H9 (cell line): ENCODE results near the gene MTSS2. TPM values are rescaled to one million over a fixed set of nuclear protein-coding genes. Genes with fewer than 3 reads are reported as not detected.
A peak's percentile ranks its signal among the peaks of the same experiment; 100 is the strongest.

ENCODE experiments used
- DNase-seq: peaks from one replicate; pipeline ENCODE4 v3.0.0-alpha.2; 2017
- H2AFZ ChIP-seq: one replicate; pipeline ENCODE4 v1.6.1; 2013; ENCODE audit warnings: mild to moderate bottlenecking, low read length, control low read depth, moderate library complexity
- H2AK5ac ChIP-seq: 2 replicates; pipeline ENCODE4 v1.6.1; 2013; ENCODE audit warnings: low read length, control low read depth, mixed read lengths; ENCODE audit not compliant: insufficient read length
- H2BK120ac ChIP-seq: one replicate; pipeline ENCODE4 v1.6.1; 2013; ENCODE audit warnings: low read depth, mild to moderate bottlenecking, low read length, control low read depth, inconsistent platforms; ENCODE audit not compliant: poor library complexity, severe bottlenecking
- H2BK12ac ChIP-seq: 2 replicates; pipeline ENCODE4 v1.6.1; 2013; ENCODE audit warnings: low read length, control low read depth, mixed read lengths, low read depth; ENCODE audit not compliant: insufficient read length
- H2BK15ac ChIP-seq: 2 replicates; pipeline ENCODE4 v1.6.1; 2013; ENCODE audit warnings: low read depth, low read length, control low read depth
- H2BK20ac ChIP-seq: one replicate; pipeline ENCODE4 v1.6.1; 2013; ENCODE audit warnings: low read depth, mild to moderate bottlenecking, low read length, control low read depth, inconsistent platforms; ENCODE audit not compliant: poor library complexity, severe bottlenecking
- H2BK5ac ChIP-seq: 2 replicates; pipeline ENCODE4 v1.6.1; 2013; ENCODE audit warnings: low read length, control low read depth, mixed read lengths; ENCODE audit not compliant: insufficient read length
- H3K14ac ChIP-seq: 2 replicates; pipeline ENCODE4 v1.6.1; 2013; ENCODE audit warnings: low read length, control low read depth; ENCODE audit not compliant: insufficient read depth
- H3K18ac ChIP-seq: 2 replicates; pipeline ENCODE4 v1.6.1; 2013; ENCODE audit warnings: low read depth, mild to moderate bottlenecking, mixed read lengths, low read length, control low read depth; ENCODE audit not compliant: insufficient read length
- H3K23ac ChIP-seq: 2 replicates; pipeline ENCODE4 v1.6.1; 2013; ENCODE audit warnings: low read length, control low read depth, mixed read lengths, low read depth; ENCODE audit not compliant: insufficient read length
- H3K23me2 ChIP-seq: 2 replicates; pipeline ENCODE4 v1.6.1; 2013; ENCODE audit warnings: low read depth, mild to moderate bottlenecking, mixed read lengths, low read length, control low read depth; ENCODE audit not compliant: insufficient read length, poor library complexity, severe bottlenecking
- H3K27ac ChIP-seq: 2 replicates; pipeline ENCODE4 v1.5.1; 2013; ENCODE audit warnings: low read length, control low read depth, mixed read lengths, low read depth; ENCODE audit not compliant: insufficient read length
- H3K27me3 ChIP-seq: 2 replicates; pipeline ENCODE4 v1.6.1; 2013; ENCODE audit warnings: low read length, control low read depth, inconsistent platforms; ENCODE audit not compliant: insufficient read depth
- H3K4ac ChIP-seq: 2 replicates; pipeline ENCODE4 v1.6.1; 2013; ENCODE audit warnings: low read depth, mild to moderate bottlenecking, control low read depth, inconsistent platforms, low read length, moderate library complexity
- H3K4me1 ChIP-seq: 2 replicates; pipeline ENCODE4 v1.6.1; 2013; ENCODE audit warnings: low read length, control low read depth, inconsistent platforms; ENCODE audit not compliant: insufficient read depth
- H3K4me2 ChIP-seq: 2 replicates; pipeline ENCODE4 v1.6.1; 2013; ENCODE audit warnings: low read length, control low read depth, mixed read lengths; ENCODE audit not compliant: insufficient read length, insufficient read depth
- H3K56ac ChIP-seq: 2 replicates; pipeline ENCODE4 v1.6.1; 2013; ENCODE audit warnings: low read depth, mild to moderate bottlenecking, mixed read lengths, low read length, control low read depth; ENCODE audit not compliant: insufficient read length
- H3K79me1 ChIP-seq: 2 replicates; pipeline ENCODE4 v1.6.1; 2013; ENCODE audit warnings: low read depth, mild to moderate bottlenecking, moderate library complexity, low read length, control low read depth, inconsistent platforms; ENCODE audit not compliant: insufficient read depth, poor library complexity, severe bottlenecking
- H3K79me2 ChIP-seq: 2 replicates; pipeline ENCODE4 v1.6.1; 2013; ENCODE audit warnings: low read length, control low read depth, inconsistent platforms; ENCODE audit not compliant: insufficient read depth
- H3K9ac ChIP-seq: 2 replicates; pipeline ENCODE4 v1.6.1; 2013; ENCODE audit warnings: low read length, control low read depth, mixed read lengths; ENCODE audit not compliant: insufficient read length; ENCODE audit errors: extremely low read depth
- H3K9me3 ChIP-seq: one replicate; pipeline ENCODE4 v1.6.1; 2013; ENCODE audit warnings: low read depth, low read length, inconsistent platforms; ENCODE audit not compliant: control insufficient read depth
- H3T11ph ChIP-seq: one replicate; pipeline ENCODE4 v1.6.1; 2013; ENCODE audit warnings: mild to moderate bottlenecking, low read length, control low read depth, inconsistent platforms
- H4K20me1 ChIP-seq: one replicate; pipeline ENCODE4 v1.6.1; 2013; ENCODE audit not compliant: control insufficient read depth, insufficient read length, insufficient read depth
- H4K5ac ChIP-seq: 2 replicates; pipeline ENCODE4 v1.6.1; 2013; ENCODE audit warnings: low read depth, mild to moderate bottlenecking, mixed read lengths, low read length, control low read depth; ENCODE audit not compliant: insufficient read length
- H4K8ac ChIP-seq: replicated peaks from 2 replicates; pipeline ENCODE4 v1.6.1; 2013; ENCODE audit warnings: low read length, control low read depth, mixed read lengths, low read depth; ENCODE audit not compliant: insufficient read length
- H4K91ac ChIP-seq: 2 replicates; pipeline ENCODE4 v1.6.1; 2013; ENCODE audit warnings: low read depth, mild to moderate bottlenecking, moderate library complexity, mixed read lengths, low read length, control low read depth; ENCODE audit not compliant: insufficient read length
- H3K27ac Mint-ChIP-seq, 3 experiments: 2 replicates in 2 of 3; 3 replicates in 1 of 3; pipeline ENCODE4 v1.8.0; 2020 to 2021; ENCODE audit warnings: mixed read lengths in 3 of 3, mild to moderate bottlenecking in 1 of 3, moderate library complexity in 1 of 3
- H3K27me3 Mint-ChIP-seq: 2 replicates; pipeline ENCODE4 v1.8.0; 2021; ENCODE audit warnings: low read depth, mild to moderate bottlenecking, moderate library complexity, mixed read lengths
- H3K36me3 Mint-ChIP-seq, 3 experiments: 2 replicates in 2 of 3; 3 replicates in 1 of 3; pipeline ENCODE4 v1.8.0; 2020 to 2021; ENCODE audit warnings: low read depth in 3 of 3, mixed read lengths in 3 of 3; ENCODE audit not compliant: insufficient read depth in 1 of 3
- H3K4me1 Mint-ChIP-seq, 2 experiments: 2 replicates each; pipeline ENCODE4 v1.8.0; 2020; ENCODE audit warnings: mixed read lengths in 2 of 2
- H3K4me3 Mint-ChIP-seq, 2 experiments: 2 replicates in 1 of 2; 3 replicates in 1 of 2; pipeline ENCODE4 v1.8.0; 2020 to 2021; ENCODE audit warnings: mild to moderate bottlenecking in 2 of 2, mixed read lengths in 2 of 2, moderate library complexity in 1 of 2
- H3K9me3 Mint-ChIP-seq, 2 experiments: 2 replicates in 1 of 2; 3 replicates in 1 of 2; pipeline ENCODE4 v1.8.0; 2020; ENCODE audit warnings: mild to moderate bottlenecking in 2 of 2, mixed read lengths in 2 of 2, moderate library complexity in 1 of 2
- CTCF ChIP-seq: fragments of 200-600 bp; sonication (generic); conservative IDR thresholded peaks from 3 replicates; pipeline ENCODE4 v1.8.0; 2021; ENCODE audit warnings: antibody characterized with exemption, mild to moderate bottlenecking
- WGBS: extraction: QIAGEN DNeasy Blood & Tissue Kit; methylation state at CpG from one replicate; pipeline ENCODE4 v1.1.7; 2013; ENCODE audit warnings: missing lambda C conversion rate, low lambda C conversion rate, mixed read lengths; ENCODE audit not compliant: insufficient read length; ENCODE audit errors: extremely low coverage; 5-methylcytosine and 5-hydroxymethylcytosine counted together
- total RNA-seq: library from RNA; stranded (reverse); gene quantifications from 2 replicates; pipeline ENCODE4 v1.2.1, GENCODE V29; 2021

Gene MTSS2
- total RNA-seq, 1 experiment from 2014 or later, result 41.0 TPM

- Histone ChIP-seq H2BK120ac (no peak within 1 kb of the TSS), H3K9ac (no peak within 1 kb of the TSS), H2AFZ (no peak within 1 kb of the TSS), H3K27me3 (no peaks in the 10 kb centered on the region), H3K79me1 (no peaks in the 10 kb centered on the region), H3K56ac (no peak within 1 kb of the TSS), H3K4ac (no peak within 1 kb of the TSS), H3K4me1 (no peaks in the 10 kb centered on the region), H4K8ac (no peak within 1 kb of the TSS), H2BK12ac (no peak within 1 kb of the TSS), H3K27ac (no peak within 1 kb of the TSS), H3K18ac (no peak within 1 kb of the TSS), H4K5ac (no peak within 1 kb of the TSS), H3K9me3 (no peaks in the 10 kb centered on the region), H2BK15ac (no peak within 1 kb of the TSS), H4K91ac (no peak within 1 kb of the TSS), H2BK5ac (no peak within 1 kb of the TSS), H3K23me2 (no peaks in the 10 kb centered on the region), H3K14ac (no peak within 1 kb of the TSS), H2BK20ac (no peak within 1 kb of the TSS), H3K23ac (no peak within 1 kb of the TSS), H4K20me1 (no peaks in the 10 kb centered on the region), H2AK5ac (no peak within 1 kb of the TSS), H3K4me2 (no peak within 1 kb of the TSS), H3T11ph (no peak within 1 kb of the TSS), H3K79me2 (no peaks in the 10 kb centered on the region)
- Mint-ChIP-seq H3K36me3 (peaks cover 0 to 11% (median 6%) of the 10 kb centered on the region in 3 experiments; a peak in 6 of 7 replicates), H3K9me3 (peaks cover 4 to 6% of the 10 kb centered on the region in 2 experiments; a peak in 2 of 5 replicates), H3K4me1 (peaks cover 12 to 13% of the 10 kb centered on the region in 2 experiments), H3K27me3 (no peaks in the 10 kb centered on the region; the same call in 1 of the 2 replicates), H3K27ac (peak within 1 kb of the TSS; percentile 9 to 90 (median 20); a peak in 4 of 7 replicates), H3K4me3 (no peak within 1 kb of the TSS; a peak in 1 of 5 replicates)
- TF ChIP-seq CTCF, result no peak
- peak; percentile 26 for DNase-seq
- WGBS, result no CpG with 5 or more reads among the region's 39 CpGs
Measured at GRCh38 chr16:70646260-70647241, 39.3 kb downstream of the MTSS2 start, which contains the start of gene IL34. Gene IL34 (plus strand): TSS chr16:70646559. CDS start chr16:70646948, 389 bp downstream.
